22Rv1 (cell line): Measurements from ENCODE around the gene PDCD5.

Experiments used
- CTCF ChIP-seq: fragments of 450-650 bp; IDR thresholded peaks from 2 replicates; pipeline ENCODE4 v1.5.1; 2017; ENCODE audit warnings: mild to moderate bottlenecking
- ZFX ChIP-seq: fragments of 450-650 bp; IDR thresholded peaks from 2 replicates; pipeline ENCODE4 v1.6.1; 2017; ENCODE audit warnings: antibody characterized with exemption, borderline replicate concordance

- TF ChIP-seq CTCF (no peak), ZFX (no peak)
Observed at GRCh38 chr19:32573492-32573794, 7.5 kb upstream of the PDCD5 start.
